Cardiac fibroblast (primary cell): Measurements from ENCODE around the gene CRYZL1.

ENCODE experiments used
- DNase-seq, 2 donors: peaks; one replicate each; pipeline versions ENCODE4 v3.0.0 to v3.0.0-alpha.2; 2010; ENCODE audit warnings: low read depth in 2 of 2
- H3K4me3 ChIP-seq, 2 donors: replicated peaks in 1 of 2; 1 replicate in 1 of 2; 2 replicates in 1 of 2; pipeline ENCODE4 v1.5.1; 2011; ENCODE audit warnings: low read depth in 2 of 2, low read length in 2 of 2, mild to moderate bottlenecking in 2 of 2, moderate library complexity in 1 of 2
- TF ChIP-seq, protein P1 (sequence below): IDR thresholded peaks from one replicate; pipeline ENCODE4 v1.5.1; 2011; ENCODE audit warnings: low read depth, mild to moderate bottlenecking, low read length, inconsistent platforms

CRYZL1 gene

DNA sequence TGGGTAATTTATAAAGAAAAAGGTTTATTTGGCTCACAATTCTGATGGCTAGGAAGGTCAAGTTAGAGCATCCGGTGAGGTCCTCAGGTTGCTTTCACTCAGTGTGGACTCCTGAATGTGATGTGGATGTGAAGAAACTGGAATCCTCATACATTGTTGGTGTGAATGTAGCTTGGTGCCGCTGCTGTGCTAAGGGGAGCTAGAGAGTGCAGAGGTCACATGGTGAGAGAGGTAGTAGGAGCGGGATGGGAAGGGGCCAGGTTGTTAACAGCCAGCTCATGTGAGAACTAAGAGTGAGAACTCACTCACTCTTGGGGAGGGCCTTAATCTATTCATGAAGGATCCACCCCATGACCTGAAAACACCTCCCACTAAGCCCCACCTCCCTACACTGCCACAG lies 22.6 kb upstream of the CRYZL1 start:
- TF ChIP-seq, protein P1, sequence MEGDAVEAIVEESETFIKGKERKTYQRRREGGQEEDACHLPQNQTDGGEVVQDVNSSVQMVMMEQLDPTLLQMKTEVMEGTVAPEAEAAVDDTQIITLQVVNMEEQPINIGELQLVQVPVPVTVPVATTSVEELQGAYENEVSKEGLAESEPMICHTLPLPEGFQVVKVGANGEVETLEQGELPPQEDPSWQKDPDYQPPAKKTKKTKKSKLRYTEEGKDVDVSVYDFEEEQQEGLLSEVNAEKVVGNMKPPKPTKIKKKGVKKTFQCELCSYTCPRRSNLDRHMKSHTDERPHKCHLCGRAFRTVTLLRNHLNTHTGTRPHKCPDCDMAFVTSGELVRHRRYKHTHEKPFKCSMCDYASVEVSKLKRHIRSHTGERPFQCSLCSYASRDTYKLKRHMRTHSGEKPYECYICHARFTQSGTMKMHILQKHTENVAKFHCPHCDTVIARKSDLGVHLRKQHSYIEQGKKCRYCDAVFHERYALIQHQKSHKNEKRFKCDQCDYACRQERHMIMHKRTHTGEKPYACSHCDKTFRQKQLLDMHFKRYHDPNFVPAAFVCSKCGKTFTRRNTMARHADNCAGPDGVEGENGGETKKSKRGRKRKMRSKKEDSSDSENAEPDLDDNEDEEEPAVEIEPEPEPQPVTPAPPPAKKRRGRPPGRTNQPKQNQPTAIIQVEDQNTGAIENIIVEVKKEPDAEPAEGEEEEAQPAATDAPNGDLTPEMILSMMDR: no peak
- DNase-seq: no peak
- no peak overlapping the region for H3K4me3 ChIP-seq

DNA sequence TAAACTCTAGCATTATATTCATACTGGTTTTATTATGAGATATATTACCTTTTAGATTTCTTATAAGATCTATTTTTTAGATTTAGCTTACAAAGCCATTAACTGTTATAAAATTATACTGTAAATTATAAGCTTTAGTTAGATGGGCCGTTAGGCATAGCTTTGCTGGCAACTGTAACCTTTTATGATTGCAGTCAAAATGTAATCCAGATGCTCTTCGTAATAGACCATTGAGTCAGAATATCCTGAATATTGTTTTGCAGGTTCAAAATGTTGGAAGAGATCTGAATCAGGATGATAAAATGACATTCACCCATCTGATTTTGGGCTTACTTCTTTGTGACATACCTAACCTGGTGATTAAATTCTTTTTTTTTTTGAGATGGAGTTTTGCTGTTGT lies 21.7 kb upstream of the CRYZL1 start:
- TF ChIP-seq, protein P1: no peak
- no peak for DNase-seq
- H3K4me3 ChIP-seq: no peak overlapping the region

DNA sequence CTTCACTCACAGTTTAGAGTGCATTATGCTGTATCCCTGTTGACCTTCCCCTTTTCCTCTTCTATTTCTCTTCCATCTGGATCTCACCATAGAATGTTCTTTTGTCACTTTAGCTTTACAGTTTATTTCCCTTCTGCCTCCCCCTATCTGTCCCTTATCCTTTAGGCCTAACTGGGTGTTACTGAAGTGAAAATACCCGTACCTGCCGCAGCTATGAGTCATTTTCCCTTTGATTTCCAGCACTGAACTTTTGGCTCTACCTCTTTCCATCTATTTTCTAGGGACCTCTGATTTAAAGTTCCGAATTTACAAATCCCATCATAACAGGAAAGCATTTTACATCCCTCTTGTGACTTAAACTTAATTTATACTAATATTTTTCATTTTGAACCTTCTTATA lies 20.5 kb upstream of the CRYZL1 start:
- H3K4me3 ChIP-seq: no peak overlapping the region
- TF ChIP-seq, protein P1: no peak
- DNase-seq: no peak

DNA sequence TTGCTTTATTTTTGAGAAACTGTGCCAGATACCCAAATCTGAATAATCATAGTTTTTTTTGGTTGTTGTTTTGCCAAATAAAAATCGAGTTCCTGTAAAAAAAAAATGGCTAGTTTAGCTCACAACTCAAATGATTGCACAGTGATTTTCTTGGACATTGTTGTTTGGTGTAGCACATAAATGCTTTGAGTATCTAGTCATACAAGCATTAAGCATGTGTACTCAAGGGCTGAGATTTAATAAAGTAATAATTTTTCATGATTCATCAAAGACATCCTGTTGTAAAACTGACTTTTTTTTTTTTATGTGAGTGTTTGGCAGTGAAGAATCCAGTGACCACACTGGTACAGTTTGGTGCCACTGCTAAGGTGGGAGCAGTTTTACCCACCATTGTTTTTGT lies 19.6 kb upstream of the CRYZL1 start:
- DNase-seq: peak in 1 of 2 donors; percentile 64
- no peak overlapping the region for H3K4me3 ChIP-seq
- TF ChIP-seq, protein P1: no peak

DNA sequence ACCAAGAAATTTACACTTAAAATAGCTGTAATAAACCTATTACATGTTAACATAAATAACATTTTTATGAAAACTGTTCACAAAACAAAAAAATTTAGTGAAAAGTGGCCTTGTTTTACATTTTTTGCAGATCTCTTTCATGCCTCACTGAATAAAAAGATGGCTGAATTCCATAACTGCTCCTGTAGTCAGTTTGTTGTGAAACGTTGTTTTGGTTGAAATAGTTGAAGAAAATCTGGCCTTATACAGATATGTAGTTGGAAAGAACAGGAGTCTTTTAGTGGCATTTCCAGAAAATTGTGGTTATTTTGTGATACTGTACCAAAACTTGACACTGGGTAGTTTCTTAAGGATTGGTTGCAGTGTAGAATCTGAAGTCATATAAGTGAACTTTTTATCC lies 18.9 kb upstream of the CRYZL1 start:
- H3K4me3 ChIP-seq: no peak overlapping the region
- TF ChIP-seq, protein P1: no peak
- peak in 1 of 2 donors; percentile 59 for DNase-seq

DNA sequence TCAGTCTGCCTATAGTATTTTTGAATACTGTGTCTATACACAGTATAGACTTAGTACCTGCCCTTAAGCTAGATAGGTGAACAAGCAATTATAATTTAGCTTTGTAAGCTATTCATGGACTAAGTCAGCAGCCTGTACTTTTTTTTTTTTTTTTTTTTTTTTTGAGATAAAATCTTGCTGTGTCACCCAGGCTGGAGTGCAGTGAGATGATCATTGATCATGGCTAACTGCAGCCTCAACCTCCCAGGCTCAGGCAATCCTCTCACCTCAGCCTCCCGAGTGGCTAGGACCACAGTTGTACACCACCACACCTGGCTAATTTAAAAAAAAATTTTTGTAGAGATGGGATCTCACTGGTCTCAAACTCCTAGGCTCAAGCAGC lies 18.0 kb upstream of the CRYZL1 start:
- H3K4me3 ChIP-seq: no peak overlapping the region
- TF ChIP-seq, protein P1: no peak
- no peak for DNase-seq

DNA sequence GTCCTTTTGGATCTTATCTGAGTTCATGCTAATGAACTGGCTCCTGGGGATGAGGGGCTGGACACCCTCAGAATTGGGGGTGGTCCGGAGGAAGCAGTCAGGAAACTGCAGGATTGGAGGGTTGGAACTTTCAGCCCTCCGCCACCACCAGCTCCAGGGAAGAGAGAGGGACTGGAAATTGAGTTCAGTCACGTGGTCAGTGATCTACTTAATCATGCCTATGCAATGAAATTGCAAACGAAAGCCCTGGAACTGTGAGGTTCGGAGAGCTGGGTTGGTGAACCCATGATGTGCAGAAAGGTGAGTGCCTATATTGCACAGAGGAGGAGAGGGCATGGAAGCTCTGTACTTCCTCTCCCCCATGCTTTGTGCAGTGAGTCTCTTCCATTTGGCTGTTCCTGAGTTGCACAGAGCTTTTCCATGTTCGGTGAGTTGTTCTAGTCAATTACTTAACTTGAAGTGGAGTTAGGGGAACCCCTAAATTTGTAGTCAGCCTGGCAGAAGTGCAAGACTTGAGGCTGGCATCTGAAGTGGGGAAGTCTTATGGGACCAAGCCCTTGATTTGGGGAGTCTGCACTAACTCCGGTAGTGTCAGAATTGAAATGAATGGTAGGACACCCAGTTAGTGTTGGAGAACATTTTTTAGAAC lies 17.5 kb upstream of the CRYZL1 start:
- no peak for DNase-seq
- TF ChIP-seq, protein P1: no peak
- H3K4me3 ChIP-seq: no peak overlapping the region
